Suprapubic skin (tissue), 4 donors: ENCODE results near the gene ZNF655.

Source experiments
- POLR2A ChIP-seq, 2 donors: fragments of 450-650 bp; IDR thresholded peaks; one replicate each; pipeline ENCODE4 v1.6.1; 2017; ENCODE audit warnings: antibody characterized with exemption in 2 of 2, mild to moderate bottlenecking in 2 of 2, moderate library complexity in 2 of 2
- POLR2AphosphoS5 ChIP-seq, 3 donors: sonication (generic); formaldehyde crosslinking; IDR thresholded peaks; one replicate each; pipeline ENCODE4 v1.6.1; 2017; ENCODE audit warnings: antibody characterized with exemption in 3 of 3

- TF ChIP-seq POLR2A (IDR thresholded peaks at IDR 0.05): peak in 1 of 2 donors; percentile 59
- peak in 2 of 3 donors; percentile 19 to 68 for TF ChIP-seq POLR2AphosphoS5 (IDR thresholded peaks at IDR 0.05)
These were observed 58.1 kb downstream of the ZNF655 start, which contains the start of gene ZSCAN25 for GRCh38 chr7:99616359-99617191.
